ENCODE results near the gene NAXE.
"Not testable (repeated sequence)": the region's sequence is repeated elsewhere in the genome, so short reads cannot be mapped to it uniquely, and the experiment has no call there.

Gene NAXE

GRCh38 chr1:156593661-156593989, 2.0 kb downstream of the NAXE start:
- no peak for DNase-seq (ENCODE audit: low spot score)

- no peak for DNase-seq (ENCODE audit: low spot score)
Observed at GRCh38 chr1:156594190-156594589, 2.6 kb downstream of the NAXE start.

GRCh38 chr1:156595016-156595415, 3.4 kb downstream of the NAXE start:
- no peak for DNase-seq (ENCODE audit: low spot score)

- no peak for DNase-seq (ENCODE audit: low spot score)
Observed at GRCh38 chr1:156596426-156596825, 4.8 kb downstream of the NAXE start.

GRCh38 chr1:156598125-156598524, 6.5 kb downstream of the NAXE start:
- no peak for DNase-seq (ENCODE audit: low spot score)

GRCh38 chr1:156598731-156599432, 7.3 kb downstream of the NAXE start:
- DNase-seq (ENCODE audit: low spot score), result no peak

GRCh38 chr1:156599811-156600210, 8.2 kb downstream of the NAXE start:
- no peak for DNase-seq (ENCODE audit: low spot score)

- DNase-seq (ENCODE audit: low spot score), result no peak
Observed at GRCh38 chr1:156600733-156601121, 9.2 kb downstream of the NAXE start.

GRCh38 chr1:156601122-156601830, 9.7 kb downstream of the NAXE start, which contains the start of gene GPATCH4:
Gene GPATCH4 (minus strand): TSS chr1:156601479.
- DNase-seq (ENCODE audit: low spot score), result peak; percentile 91

GRCh38 chr1:156601892-156602291, 10.3 kb downstream of the NAXE start:
- DNase-seq (ENCODE audit: low spot score), result no peak

GRCh38 chr1:156602557-156602993, 11.0 kb downstream of the NAXE start:
- no peak for DNase-seq (ENCODE audit: low spot score)

GRCh38 chr1:156607344-156607743, 15.8 kb downstream of the NAXE start:
- not testable (repeated sequence) for DNase-seq (ENCODE audit: low spot score)

GRCh38 chr1:156608036-156608674, 16.6 kb downstream of the NAXE start:
- DNase-seq (ENCODE audit: low spot score), result peak; percentile 84

GRCh38 chr1:156608981-156609380, 17.4 kb downstream of the NAXE start:
- no peak for DNase-seq (ENCODE audit: low spot score)

GRCh38 chr1:156610072-156610471, 18.5 kb downstream of the NAXE start:
- not testable (repeated sequence) for DNase-seq (ENCODE audit: low spot score)

GRCh38 chr1:156612666-156613065, 21.1 kb downstream of the NAXE start:
- DNase-seq (ENCODE audit: low spot score), result no peak

- no peak for DNase-seq (ENCODE audit: low spot score)
Observed at GRCh38 chr1:156615946-156616345, 24.4 kb downstream of the NAXE start.

GRCh38 chr1:156616463-156616862, 24.9 kb downstream of the NAXE start:
- no peak for DNase-seq (ENCODE audit: low spot score)

GRCh38 chr1:156618853-156619581, 27.4 kb downstream of the NAXE start, which contains the start of gene HAPLN2:
Gene HAPLN2 (plus strand): TSS chr1:156619415. CDS start chr1:156623491, 4,076 bp downstream.
- no peak for DNase-seq (ENCODE audit: low spot score)

- DNase-seq (ENCODE audit: low spot score), result no peak
Observed at GRCh38 chr1:156619582-156619955, 28.0 kb downstream of the NAXE start.

GRCh38 chr1:156622581-156623297, 31.2 kb downstream of the NAXE start:
- no peak for DNase-seq (ENCODE audit: low spot score)

Measured in GM03348 (cell line).